HG03575 (cell line): ENCODE results near the gene ST6GALNAC3.
A peak's percentile ranks its signal among the peaks of the same experiment; 100 is the strongest.

Experiments
- ATAC-seq: cut with Tn5 transposase; IDR thresholded peaks from one replicate; pipeline ENCODE4 v1.9.1; 2021; ENCODE audit not compliant: unreplicated experiment, insufficient number of reproducible peaks, low FRiP score; ENCODE audit errors: extremely low read depth

The ST6GALNAC3 gene

DNA sequence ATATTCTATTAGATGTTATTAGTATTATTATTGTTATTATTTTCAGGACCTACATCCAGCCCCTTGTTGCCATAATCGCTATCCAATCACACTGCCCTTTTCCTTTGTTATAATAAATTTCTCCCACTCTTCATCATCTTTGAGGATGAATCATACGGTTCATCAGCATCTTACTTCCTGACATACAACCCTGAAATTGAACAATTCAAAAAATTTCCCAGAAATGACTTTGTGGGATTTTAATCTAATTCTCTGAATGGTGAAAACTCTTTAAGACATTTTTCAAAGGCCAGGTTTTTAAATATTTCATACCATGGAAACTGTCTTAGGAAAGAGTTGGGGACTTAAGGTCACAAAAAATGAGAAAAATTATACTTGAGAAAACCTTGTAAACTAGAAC is 353.5 kb downstream of the ST6GALNAC3 start:
- no peak for ATAC-seq

DNA sequence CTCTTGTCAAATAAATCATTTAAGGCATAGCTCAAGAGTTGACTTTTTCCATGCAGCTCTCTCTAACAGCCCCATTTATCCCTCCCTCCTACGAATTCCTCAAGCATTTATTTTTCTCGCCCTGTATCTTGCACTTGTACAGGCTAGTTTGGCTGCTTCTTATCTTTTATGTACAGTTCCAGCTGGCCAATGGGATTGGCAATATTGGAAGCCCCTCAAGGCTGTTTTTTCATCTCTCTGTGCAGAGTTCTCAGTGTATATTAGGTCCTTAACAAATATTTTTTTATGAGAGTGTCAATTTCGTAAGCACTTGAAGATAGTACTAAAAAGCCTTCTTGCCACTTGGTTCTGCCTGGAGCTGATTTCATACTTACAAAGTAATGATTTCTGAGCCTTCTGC is 356.0 kb downstream of the ST6GALNAC3 start:
- ATAC-seq, result no peak

DNA sequence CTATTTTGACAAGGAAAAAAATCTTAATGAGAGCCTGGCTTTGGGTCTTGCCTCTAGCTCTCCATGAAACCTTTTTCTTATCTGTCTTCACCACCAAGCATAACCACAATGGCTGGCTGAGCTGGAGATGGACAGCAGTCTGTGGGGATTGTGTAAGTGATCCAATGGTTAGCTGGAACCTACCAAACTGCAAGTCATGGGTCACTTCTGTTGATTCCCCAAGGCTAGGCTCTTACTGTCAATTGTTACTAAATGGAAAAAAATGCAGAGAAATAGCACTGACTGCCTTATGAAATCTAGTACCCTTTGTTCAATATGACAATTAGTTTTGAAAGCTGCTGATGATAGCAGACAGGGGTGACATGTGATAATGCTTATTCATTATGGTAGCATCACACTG is 359.0 kb downstream of the ST6GALNAC3 start:
- ATAC-seq, result no peak

DNA sequence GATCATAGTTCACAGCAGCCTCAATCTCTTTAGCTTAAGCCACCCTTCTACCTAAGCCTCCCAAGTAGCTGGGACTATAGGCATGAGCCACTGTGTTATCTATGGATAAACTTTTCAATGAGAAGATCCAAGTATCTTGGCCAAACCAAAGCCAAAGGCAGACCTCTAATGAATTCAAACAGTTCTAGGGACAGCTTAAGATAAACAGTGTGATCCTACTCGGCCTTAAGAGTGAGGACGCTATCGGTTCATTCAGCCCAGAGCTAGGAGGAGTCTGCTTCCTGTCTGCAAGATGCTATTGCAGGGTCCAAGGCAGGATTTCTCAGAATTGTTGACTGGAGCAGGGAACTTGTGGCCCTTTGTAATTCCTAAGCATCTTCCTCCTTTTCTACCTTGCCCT is 368.7 kb downstream of the ST6GALNAC3 start:
- ATAC-seq, result no peak

DNA sequence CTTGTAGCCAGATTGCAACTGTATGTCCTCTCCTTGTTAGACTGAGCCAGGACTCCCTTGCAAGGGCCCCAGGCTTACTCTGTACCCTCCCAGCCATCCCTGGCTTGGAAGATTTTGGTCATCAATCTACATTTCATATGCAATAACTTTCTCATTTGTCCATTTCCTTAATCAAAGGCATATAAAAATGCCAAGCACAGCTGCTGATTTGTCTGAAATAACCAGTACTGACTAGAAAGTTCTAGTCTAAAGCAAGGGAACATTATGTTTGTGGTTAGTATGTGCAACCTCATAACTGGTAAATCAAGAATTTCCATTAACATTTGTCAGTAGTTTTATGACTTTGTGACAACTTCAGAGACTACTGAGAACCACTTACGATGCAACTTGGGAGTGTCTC is 370.2 kb downstream of the ST6GALNAC3 start:
- no peak for ATAC-seq

DNA sequence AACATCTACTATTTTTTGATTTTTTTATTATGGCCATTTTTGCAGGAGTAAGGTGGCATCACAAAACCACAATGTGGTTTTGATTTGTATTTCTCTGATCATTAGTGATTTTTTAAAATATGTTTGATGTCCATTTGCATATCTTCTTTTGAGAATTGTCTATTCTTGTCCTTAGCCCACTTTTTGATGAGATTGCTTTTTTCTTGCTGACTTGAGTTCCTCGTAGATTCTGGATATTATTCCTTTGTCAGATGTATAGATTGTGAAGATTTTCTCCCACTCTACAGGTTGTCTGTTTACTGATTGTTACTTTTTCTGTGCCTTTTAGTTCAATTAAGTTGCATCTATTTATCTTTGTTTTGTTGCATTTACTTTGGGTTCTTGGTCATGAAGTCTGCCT is 375.7 kb downstream of the ST6GALNAC3 start:
- ATAC-seq, result no peak

DNA sequence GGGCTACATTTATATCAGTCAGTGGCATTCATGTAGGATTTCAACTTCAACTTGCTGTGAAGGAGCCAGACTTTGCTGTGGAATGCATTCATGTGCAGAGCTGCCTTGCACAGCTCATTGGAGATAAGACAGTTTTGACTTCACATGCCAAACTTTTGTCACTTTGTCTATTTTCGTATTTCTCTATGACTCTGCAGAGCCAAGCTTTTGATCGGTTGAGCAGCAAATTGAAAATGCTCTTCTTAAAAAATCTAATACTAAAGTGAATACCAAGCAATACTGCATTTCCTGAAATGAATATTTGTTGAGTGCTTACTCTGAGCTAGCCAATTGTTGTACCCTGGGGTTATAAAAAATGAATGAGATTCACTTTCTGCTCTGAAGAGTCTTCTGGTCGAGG is 388.7 kb downstream of the ST6GALNAC3 start:
- ATAC-seq, result no peak

DNA sequence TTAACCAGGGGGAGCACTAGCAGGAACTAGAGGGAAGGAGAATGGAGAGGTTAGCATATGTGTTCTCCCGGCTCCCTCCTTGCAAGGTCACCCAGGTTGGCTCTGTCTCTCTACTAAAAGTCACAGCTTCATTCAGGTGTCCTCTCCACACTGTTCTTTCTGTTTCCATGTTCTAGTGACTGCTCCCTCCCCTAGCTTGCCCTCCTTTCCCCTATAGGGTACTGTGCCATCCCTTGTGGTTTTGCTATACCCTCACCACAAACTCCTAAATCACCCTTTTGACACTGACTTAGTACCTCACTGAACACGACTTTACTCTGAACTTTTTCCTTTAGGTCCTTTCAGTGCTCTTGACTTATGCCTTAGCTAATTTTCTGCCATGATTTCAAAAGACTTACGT is 389.3 kb downstream of the ST6GALNAC3 start:
- ATAC-seq, result no peak

DNA sequence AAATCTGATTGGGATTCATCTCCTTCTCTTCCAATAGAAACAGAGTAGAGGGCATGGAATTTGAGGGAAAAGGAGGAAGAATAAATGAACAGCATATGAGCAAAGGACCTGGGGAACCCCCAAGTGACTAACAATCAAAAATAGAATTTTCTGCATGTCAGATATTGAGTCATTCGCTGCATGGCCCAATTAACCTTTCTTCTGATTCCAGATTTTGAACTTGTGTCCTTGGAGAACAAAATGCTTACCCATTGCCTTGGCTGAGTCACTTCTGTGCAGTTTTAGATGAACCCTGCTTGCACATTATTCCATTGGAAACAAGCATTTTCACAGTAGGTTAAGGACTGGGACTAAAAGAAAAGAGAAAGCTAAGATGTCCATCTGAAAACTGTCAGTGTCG is 390.5 kb downstream of the ST6GALNAC3 start:
- ATAC-seq, result no peak

DNA sequence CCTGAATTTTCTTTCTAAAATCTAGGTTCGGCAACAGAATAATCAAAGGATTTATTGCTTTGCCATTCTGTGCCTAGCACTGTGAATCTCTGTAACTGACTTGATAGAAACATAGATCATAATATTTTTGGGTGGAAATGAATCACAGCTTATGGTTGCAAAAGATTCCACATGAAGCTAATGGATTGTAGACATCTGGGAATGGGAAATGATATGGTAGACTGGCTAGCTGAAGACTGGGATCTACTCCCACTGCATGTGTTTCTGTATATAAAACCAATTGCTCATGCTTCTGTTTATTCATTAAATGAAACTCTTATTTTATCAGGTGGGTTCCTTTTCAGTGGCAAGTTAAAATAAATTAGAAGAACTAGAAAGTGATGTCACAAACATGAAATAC is 395.6 kb downstream of the ST6GALNAC3 start:
- no peak for ATAC-seq

DNA sequence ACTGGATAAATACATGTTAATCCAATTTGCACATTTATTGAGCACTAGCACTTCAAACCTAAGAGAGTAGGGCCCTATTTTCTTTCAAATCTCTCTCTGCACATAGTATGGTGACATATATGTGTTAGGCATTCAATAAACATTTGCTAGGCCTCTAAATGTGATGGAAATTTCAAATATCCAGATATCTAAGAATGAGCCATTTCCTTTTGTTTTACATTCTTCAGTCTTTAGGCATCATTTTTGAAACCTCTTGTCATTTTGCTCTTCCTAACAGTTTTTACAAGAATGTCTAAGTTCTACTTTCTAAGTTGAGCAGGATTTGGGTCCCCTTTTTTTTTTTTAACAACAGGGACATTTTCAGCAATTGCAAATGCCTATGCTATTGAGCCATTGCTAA is 397.0 kb downstream of the ST6GALNAC3 start:
- ATAC-seq, result no peak

DNA sequence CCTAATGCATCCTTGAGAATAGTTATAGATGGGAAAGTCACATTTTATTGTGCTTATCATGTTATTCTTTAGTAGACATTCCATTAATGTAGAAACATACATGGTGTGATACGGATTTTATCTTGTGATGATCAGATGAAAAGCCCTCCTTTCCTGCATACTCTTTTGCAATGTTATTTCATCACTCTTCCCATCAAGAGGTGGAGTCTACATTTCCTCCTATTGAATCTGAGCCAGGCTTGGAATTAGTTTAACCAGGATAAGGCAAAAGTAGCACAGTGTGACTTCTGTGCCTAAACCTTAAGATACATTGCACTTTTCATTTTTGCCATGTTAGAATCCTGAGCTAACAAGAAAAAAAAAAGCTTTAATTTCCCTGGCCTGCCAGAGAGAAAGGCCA is 399.0 kb downstream of the ST6GALNAC3 start:
- no peak for ATAC-seq

DNA sequence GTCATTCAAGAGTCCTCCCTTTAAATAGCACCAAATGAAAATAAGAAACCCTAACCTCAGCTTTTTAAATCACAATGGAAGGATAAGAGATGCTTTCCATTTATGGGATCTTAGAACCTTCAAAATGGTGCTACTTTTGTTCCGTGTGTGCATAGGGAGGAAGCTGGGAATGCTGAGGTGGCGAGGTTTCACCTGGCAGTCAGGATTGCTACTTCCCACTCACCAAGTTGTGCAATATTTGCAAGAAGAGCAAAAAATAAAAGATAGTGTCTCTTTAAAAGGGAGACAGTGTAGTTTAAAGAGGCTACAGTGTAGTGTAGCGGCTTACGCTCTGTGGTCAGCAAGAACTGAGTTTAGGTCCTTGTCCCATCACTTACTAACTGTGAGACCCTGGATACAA is 400.4 kb downstream of the ST6GALNAC3 start:
- no peak for ATAC-seq

DNA sequence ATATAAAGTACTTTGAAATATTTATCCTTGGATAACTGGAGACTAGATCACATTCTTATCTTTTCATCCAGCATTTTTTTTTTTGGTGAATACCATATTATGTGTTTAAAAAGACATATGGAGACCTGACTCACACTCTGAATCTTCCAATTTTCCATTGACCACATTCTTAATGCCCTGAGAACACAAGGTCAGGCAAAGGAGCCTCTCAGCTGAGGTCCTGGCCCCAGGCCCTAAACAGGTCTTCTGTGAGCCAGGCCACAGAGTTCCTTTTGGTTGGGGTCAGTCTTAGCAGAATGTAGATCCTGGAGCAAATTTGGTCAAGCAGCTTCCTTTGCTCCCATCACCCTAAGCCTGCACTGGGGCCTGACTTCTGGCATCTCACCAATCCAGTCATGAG is 402.6 kb downstream of the ST6GALNAC3 start:
- no peak for ATAC-seq

DNA sequence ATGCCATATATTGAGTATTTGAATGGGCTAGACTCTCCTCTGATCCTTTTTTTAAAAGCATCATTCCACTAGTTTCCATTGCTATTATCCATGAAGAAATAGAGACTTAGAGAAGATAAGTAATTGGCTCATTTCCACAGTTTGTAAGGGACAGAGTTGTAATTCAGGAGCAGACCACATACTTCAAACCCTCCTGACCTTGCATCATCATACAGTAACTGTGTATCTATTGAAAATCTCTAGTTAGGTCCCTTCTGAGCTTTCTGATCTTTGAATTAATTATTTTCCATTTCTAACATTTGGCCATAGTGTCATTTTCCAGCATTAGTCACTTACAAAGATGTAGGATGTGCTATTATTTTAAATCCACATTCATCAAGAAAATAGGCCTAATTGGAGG is 406.3 kb downstream of the ST6GALNAC3 start:
- ATAC-seq, result no peak

DNA sequence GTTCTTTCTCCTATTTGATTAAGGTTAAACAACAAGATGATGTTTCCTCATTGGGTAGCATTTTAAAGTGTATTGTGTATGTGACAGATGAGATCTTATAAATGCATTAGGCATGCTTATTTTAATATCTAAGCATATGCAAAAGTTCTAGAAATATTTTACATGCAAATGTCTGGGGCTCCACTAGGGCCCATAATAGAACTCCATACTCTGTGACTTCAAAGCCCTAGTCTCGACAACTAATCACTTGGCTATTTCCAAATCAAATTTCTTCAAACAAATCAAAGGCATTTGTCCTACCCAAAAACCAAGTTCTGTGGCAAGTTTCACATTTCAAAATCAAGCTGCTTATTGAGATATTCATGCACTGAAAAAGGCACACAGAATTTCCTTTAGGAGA is 407.1 kb downstream of the ST6GALNAC3 start:
- ATAC-seq, result no peak

DNA sequence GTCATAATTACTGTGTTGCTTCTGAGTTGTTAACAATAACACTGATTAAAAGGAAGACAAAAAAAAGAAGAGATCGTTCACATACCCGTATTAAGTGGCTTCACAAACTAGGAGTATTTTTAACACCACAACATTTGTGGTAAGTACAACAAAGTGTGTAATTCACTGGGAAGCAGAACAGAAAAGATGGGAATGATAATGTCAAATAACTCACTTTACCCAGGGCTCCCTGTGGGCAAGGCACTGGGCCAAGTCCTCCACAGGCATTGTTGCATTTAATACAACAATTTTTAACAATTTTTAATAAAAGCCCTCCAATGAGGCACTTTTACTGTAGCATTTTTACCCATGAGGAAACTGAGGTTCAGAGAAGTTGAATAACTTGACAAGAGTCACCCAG is 407.7 kb downstream of the ST6GALNAC3 start:
- no peak for ATAC-seq

DNA sequence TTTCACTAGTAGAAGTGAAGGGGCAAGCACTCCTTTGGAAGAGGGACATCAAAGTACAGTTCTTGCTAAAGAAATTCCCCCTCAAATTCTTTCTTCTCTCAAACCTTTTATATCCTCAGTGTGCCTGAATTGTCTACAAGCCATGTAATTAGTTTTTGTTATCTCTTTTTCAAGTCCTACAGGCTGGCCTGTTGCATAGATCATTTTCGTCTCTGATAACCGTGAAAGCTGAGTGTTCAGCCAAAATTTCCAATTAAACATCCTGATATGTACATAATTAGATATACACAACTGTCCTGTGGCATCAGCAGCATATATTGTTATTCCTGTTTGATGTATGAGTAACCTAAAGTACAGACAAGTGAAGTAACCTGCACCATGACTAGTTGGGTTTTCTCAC is 417.2 kb downstream of the ST6GALNAC3 start:
- no peak for ATAC-seq

DNA sequence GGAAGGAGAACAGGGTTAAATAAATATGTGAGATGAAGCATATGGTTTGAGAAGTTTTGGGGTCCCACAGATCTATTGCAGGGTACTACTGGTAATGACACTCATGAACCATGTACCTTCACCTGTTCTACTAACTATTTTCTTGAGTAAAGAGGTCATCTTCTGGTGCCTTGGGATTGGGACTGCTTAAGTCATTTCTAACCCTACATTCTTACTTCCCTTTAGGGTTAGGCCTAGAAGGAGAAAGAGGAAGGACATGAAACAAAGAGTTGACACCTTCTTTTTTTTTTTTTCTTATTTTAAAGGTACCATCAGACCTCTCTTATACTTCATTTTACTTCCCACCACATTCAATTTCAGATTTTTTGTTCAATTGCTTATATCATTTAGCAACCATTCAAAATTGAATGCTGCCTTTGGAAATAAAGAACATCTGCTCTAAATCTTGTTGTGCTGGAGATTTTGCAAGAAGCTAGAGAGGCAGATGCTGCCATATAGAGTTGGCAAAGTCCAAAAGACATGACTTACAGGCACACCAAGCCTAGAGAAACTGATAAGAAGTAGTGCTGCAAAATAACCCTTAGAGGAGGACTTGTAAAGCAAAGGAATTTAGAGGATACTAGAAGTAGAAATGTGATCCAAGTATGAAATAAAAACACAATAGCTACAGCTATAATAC is 418.3 kb downstream of the ST6GALNAC3 start:
- ATAC-seq, result no peak

DNA sequence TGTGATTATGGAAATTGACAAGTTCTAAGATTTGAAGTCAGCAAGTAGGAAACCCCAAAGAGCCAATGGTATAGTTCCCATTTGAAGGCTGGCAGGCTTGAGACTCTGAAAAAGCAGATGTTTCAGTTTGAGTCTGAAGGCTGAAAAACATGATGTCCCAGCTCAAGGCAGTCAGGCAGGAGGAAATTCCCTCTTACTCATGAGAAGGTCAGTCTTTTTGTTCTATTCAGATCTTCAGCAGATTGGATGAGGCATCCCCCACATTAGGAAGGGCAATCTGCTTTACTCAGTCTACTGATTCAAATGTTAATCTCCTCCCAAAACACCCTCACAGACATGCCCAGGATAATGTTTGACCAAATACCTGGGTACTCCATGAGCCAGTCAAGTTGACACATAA is 420.3 kb downstream of the ST6GALNAC3 start:
- peak; percentile 90 for ATAC-seq

DNA sequence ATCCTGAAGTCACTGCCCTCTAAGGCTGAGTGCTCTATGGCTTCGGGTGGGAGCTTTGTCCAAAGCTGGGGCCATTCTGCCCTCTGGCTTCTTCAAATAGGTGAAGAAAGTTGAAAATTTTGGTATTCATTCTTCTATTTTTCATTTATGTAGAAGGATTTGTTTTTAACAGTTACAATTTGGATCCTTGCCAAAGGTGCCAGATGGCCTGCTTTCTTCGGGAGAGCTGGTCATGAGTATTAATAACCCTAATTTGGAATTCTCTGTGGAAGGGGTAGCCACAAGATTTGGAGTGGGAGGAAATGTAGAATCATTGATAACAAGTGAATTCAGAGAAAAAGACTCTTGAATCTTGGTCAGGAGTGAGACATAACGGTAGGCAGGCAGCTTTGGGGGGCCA is 422.3 kb downstream of the ST6GALNAC3 start:
- ATAC-seq, result no peak
